ENCODE data around the gene GALK2. TPM values are rescaled to one million over a fixed set of nuclear protein-coding genes. Genes with fewer than 3 reads are reported as not detected.

GALK2 gene
- total and polyA plus RNA-seq, 10 donors: 6.8 to 60.8 (median 32.7) TPM

- H3K27me3 ChIP-seq (replicated peaks in 1 of 7): no peaks in the 10 kb centered on the region
- H3K27ac ChIP-seq: no peak overlapping the region
- H3K4me3 ChIP-seq: no peak overlapping the region
- no peak for TF ChIP-seq CTCF (IDR thresholded peaks at IDR 0.05 in 8 of 11, conservative IDR thresholded peaks at IDR 0.05 in 3 of 11)
- no peak for TF ChIP-seq POLR2A (IDR thresholded peaks at IDR 0.05)
- no peak for TF ChIP-seq POLR2AphosphoS5 (IDR thresholded peaks at IDR 0.05)
- WGBS, 5 donors: 79 to 88% (median 86%) methylated on average over 3 of the region's 3 CpGs
- intact Hi-C loops (cut with DNase I; ENCODE audit: low total_unique reads): no loop called here
- no peaks in the 10 kb centered on the region for H3K4me1 ChIP-seq
- no peaks in the 10 kb centered on the region for H3K9me3 ChIP-seq
- peaks cover 2 to 100% (median 79%) of the 10 kb centered on the region in 6 donors for H3K36me3 ChIP-seq
- DNase-seq: no peak
These were observed 34.1 kb upstream of the GALK2 start for GRCh38 chr15:49135911-49136310.

GRCh38 chr15:49137861-49138260 lies 32.2 kb upstream of the GALK2 start:
- no peaks in the 10 kb centered on the region for H3K9me3 ChIP-seq

GRCh38 chr15:49145651-49146609 lies 24.1 kb upstream of the GALK2 start:
- H3K4me1 ChIP-seq: peaks cover 14 to 66% (median 53%) of the 10 kb centered on the region in 6 donors
- no peaks in the 10 kb centered on the region for H3K9me3 ChIP-seq
- H3K4me3 ChIP-seq: no peak overlapping the region
- intact Hi-C loops (cut with DNase I; ENCODE audit: low total_unique reads): loop anchor here (5.0 to 10.0 kb wide), 2 partner anchors 101 to 284 kb away; partner anchors contain the start of gene SECISBP2L
- peaks cover 4 to 44% (median 33%) of the 10 kb centered on the region in 6 donors for H3K36me3 ChIP-seq
- TF ChIP-seq POLR2A (IDR thresholded peaks at IDR 0.05): no peak
- peak in 10 of 11 experiments; percentile 6 to 64 (median 47) for TF ChIP-seq CTCF (IDR thresholded peaks at IDR 0.05 in 8 of 11, conservative IDR thresholded peaks at IDR 0.05 in 3 of 11)
- no peak for TF ChIP-seq POLR2AphosphoS5 (IDR thresholded peaks at IDR 0.05)
- 28 to 41% (median 36%) methylated on average over 3 of the region's 3 CpGs for whole genome bisulfite sequencing, 5 donors
- no peak for DNase-seq
- H3K27ac ChIP-seq: no peak overlapping the region
- H3K27me3 ChIP-seq (replicated peaks in 1 of 7): no peaks in the 10 kb centered on the region

More at GRCh38 chr15:49137861-49138260, 32.2 kb upstream of the GALK2 start:
- Histone ChIP-seq H3K27ac (no peak overlapping the region), H3K4me3 (no peak overlapping the region), H3K36me3 (peaks cover 0 to 100% (median 85%) of the 10 kb centered on the region in 6 donors), H3K4me1 (no peaks in the 10 kb centered on the region), H3K27me3 (replicated peaks in 1 of 7) (no peaks in the 10 kb centered on the region)
- WGBS, 5 donors: 90 to 98% (median 92%) methylated on average over 2 of the region's 2 CpGs
- no peak for DNase-seq
- no peak for TF ChIP-seq POLR2AphosphoS5 (IDR thresholded peaks at IDR 0.05)
- TF ChIP-seq POLR2A (IDR thresholded peaks at IDR 0.05): no peak
- TF ChIP-seq CTCF (IDR thresholded peaks at IDR 0.05 in 8 of 11, conservative IDR thresholded peaks at IDR 0.05 in 3 of 11): no peak
- intact Hi-C loops (cut with DNase I; ENCODE audit: low total_unique reads): no loop called here

GRCh38 chr15:49148298-49148697 lies 21.7 kb upstream of the GALK2 start:
- 26 to 59% (median 49%) methylated on average over 1 of the region's 1 CpG for WGBS, 5 donors

More at GRCh38 chr15:49148298-49148697, 21.7 kb upstream of the GALK2 start:
- Histone ChIP-seq H3K9me3 (no peaks in the 10 kb centered on the region), H3K27ac (peak overlapping the region in 2 of 8 donors; percentile 29 to 43), H3K4me3 (no peak overlapping the region), H3K27me3 (replicated peaks in 1 of 7) (no peaks in the 10 kb centered on the region), H3K36me3 (peaks cover under 1 to 23% (median 11%) of the 10 kb centered on the region in 6 donors), H3K4me1 (peaks cover 29 to 89% (median 72%) of the 10 kb centered on the region in 6 donors)
- DNase-seq: no peak
- intact Hi-C loops (cut with DNase I; ENCODE audit: low total_unique reads): loop anchor here (5.0 to 10.0 kb wide), 2 partner anchors 103 to 286 kb away; partner anchors contain the start of gene SECISBP2L
- no peak for TF ChIP-seq POLR2AphosphoS5 (IDR thresholded peaks at IDR 0.05)

Data from spleen (tissue), 11 donors.